Measurements from ENCODE around the gene OVCA2. TPM values are rescaled to one million over a fixed set of nuclear protein-coding genes. Genes with fewer than 3 reads are reported as not detected.

OVCA2 gene
- total RNA-seq, 1 experiment from 2014 or later: 42.5 TPM

DNA sequence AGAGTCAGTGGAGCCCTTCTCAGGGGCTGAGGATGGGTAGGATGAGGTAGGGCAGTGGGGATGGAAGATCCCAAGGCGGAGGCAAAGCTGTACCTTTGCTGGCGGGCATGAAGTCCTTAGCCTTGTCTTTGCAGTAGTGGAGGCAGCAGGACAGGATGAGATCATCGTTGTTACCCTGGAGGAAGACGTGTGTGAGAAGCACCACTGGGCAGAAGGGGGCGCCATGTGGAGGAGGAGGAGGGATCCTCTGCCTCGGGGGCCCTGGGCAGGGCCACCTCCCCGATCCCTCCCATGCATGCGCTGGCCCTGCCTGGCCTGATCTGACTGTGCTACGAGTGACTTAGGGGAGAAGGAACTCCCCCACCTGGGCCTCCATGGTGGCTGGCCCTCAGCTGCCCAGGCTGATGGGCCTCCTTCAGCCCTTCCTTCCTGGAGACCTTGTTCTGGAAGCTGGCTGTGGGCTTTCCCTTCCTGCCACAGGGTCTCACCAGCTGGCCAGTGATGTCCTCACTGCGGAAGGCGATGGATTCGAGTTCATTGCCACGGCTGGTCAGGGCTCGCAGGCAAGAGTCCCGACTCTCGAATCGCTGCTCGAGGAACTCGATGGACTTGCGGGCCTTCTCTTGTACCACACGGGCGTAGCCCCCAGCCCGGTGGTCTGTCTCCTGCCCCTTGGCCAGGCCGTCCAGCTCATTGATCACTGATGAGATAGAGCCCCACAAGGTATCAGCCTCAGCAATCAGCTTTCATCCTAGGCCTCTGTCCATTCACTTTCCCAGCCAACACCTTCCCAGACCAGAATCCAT is 23.4 kb downstream of the OVCA2 start:
- Histone ChIP-seq H3K36me3 (ENCODE audit: control insufficient read depth, insufficient read depth, low read length) (no peaks in the 10 kb centered on the region), H3K4me3 (ENCODE audit: low read depth in 2 of 2, low read length in 2 of 2) (no peak overlapping the region), H3K4me1 (ENCODE audit: control insufficient read depth, insufficient read depth, low read length) (no peaks in the 10 kb centered on the region), H3K9me3 (ENCODE audit: control insufficient read depth, insufficient read depth, low read depth, low read length) (no peaks in the 10 kb centered on the region), H3K27ac (ENCODE audit: low read length) (no peak overlapping the region), H3K27me3 (ENCODE audit: control insufficient read depth, insufficient read depth, low read length) (no peaks in the 10 kb centered on the region)
- POLR2A ChIA-PET: no interaction called here
- intact Hi-C loops (cut with micrococcal nuclease; ENCODE audit: unreplicated experiment) (no loop called here), in situ Hi-C loops (cut with HindIII; ENCODE audit: low pct_unique_long_range_greater_than_20kb, low sequenced_read_pairs) (no loop called here)
- ATAC-seq (peak; percentile 43; the same call in 1 of the 2 replicates), DNase-seq (ENCODE audit: low read depth, low spot score) (no peak)
- CTCF ChIA-PET: no interaction called here
- TF ChIP-seq POLR2AphosphoS5 (IDR thresholded peaks at IDR 0.05; ENCODE audit: low read depth, low read length) (no peak), TCF7L2 (IDR thresholded peaks at IDR 0.05; ENCODE audit: low read depth, low read length) (no peak), SIN3A (IDR thresholded peaks at IDR 0.05; ENCODE audit: borderline replicate concordance, insufficient read depth, low read depth, low read length) (no peak)
- TF ChIP-seq, protein P1, sequence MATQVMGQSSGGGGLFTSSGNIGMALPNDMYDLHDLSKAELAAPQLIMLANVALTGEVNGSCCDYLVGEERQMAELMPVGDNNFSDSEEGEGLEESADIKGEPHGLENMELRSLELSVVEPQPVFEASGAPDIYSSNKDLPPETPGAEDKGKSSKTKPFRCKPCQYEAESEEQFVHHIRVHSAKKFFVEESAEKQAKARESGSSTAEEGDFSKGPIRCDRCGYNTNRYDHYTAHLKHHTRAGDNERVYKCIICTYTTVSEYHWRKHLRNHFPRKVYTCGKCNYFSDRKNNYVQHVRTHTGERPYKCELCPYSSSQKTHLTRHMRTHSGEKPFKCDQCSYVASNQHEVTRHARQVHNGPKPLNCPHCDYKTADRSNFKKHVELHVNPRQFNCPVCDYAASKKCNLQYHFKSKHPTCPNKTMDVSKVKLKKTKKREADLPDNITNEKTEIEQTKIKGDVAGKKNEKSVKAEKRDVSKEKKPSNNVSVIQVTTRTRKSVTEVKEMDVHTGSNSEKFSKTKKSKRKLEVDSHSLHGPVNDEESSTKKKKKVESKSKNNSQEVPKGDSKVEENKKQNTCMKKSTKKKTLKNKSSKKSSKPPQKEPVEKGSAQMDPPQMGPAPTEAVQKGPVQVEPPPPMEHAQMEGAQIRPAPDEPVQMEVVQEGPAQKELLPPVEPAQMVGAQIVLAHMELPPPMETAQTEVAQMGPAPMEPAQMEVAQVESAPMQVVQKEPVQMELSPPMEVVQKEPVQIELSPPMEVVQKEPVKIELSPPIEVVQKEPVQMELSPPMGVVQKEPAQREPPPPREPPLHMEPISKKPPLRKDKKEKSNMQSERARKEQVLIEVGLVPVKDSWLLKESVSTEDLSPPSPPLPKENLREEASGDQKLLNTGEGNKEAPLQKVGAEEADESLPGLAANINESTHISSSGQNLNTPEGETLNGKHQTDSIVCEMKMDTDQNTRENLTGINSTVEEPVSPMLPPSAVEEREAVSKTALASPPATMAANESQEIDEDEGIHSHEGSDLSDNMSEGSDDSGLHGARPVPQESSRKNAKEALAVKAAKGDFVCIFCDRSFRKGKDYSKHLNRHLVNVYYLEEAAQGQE (IDR thresholded peaks at IDR 0.05; ENCODE audit: insufficient read depth in 1 of 2, low read depth in 2 of 2, low read length in 1 of 2): no peak
- TF ChIP-seq, protein P2, sequence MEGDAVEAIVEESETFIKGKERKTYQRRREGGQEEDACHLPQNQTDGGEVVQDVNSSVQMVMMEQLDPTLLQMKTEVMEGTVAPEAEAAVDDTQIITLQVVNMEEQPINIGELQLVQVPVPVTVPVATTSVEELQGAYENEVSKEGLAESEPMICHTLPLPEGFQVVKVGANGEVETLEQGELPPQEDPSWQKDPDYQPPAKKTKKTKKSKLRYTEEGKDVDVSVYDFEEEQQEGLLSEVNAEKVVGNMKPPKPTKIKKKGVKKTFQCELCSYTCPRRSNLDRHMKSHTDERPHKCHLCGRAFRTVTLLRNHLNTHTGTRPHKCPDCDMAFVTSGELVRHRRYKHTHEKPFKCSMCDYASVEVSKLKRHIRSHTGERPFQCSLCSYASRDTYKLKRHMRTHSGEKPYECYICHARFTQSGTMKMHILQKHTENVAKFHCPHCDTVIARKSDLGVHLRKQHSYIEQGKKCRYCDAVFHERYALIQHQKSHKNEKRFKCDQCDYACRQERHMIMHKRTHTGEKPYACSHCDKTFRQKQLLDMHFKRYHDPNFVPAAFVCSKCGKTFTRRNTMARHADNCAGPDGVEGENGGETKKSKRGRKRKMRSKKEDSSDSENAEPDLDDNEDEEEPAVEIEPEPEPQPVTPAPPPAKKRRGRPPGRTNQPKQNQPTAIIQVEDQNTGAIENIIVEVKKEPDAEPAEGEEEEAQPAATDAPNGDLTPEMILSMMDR (IDR thresholded peaks at IDR 0.05): no peak; the same call in 1 of the 2 replicates
- BruUV-seq (replicated peaks): no TSS peak

- in situ Hi-C loops (cut with HindIII; ENCODE audit: low pct_unique_long_range_greater_than_20kb, low sequenced_read_pairs): no loop called here
- BruUV-seq (replicated peaks): no TSS peak
- ChIA-PET CTCF (no interaction called here), POLR2A (no interaction called here)
- intact Hi-C loops (cut with micrococcal nuclease; ENCODE audit: unreplicated experiment): no loop called here
- no peaks in the 10 kb centered on the region for H3K4me1 ChIP-seq (ENCODE audit: control insufficient read depth, insufficient read depth, low read length)
- H3K27ac ChIP-seq (ENCODE audit: low read length): no peak overlapping the region
- no peaks in the 10 kb centered on the region for H3K27me3 ChIP-seq (ENCODE audit: control insufficient read depth, insufficient read depth, low read length)
- no peak overlapping the region for H3K4me3 ChIP-seq (ENCODE audit: low read depth in 2 of 2, low read length in 2 of 2)
- no peak for ATAC-seq
- DNase-seq (ENCODE audit: low read depth, low spot score): no peak
- TF ChIP-seq SIN3A (IDR thresholded peaks at IDR 0.05; ENCODE audit: borderline replicate concordance, insufficient read depth, low read depth, low read length) (no peak), POLR2AphosphoS5 (IDR thresholded peaks at IDR 0.05; ENCODE audit: low read depth, low read length) (no peak), TCF7L2 (IDR thresholded peaks at IDR 0.05; ENCODE audit: low read depth, low read length) (no peak)
- TF ChIP-seq, protein P2 (IDR thresholded peaks at IDR 0.05): no peak
- TF ChIP-seq, protein P1 (IDR thresholded peaks at IDR 0.05; ENCODE audit: insufficient read depth in 1 of 2, low read depth in 2 of 2, low read length in 1 of 2): no peak
- H3K36me3 ChIP-seq (ENCODE audit: control insufficient read depth, insufficient read depth, low read length): no peaks in the 10 kb centered on the region; the same call in 1 of the 2 replicates
- H3K9me3 ChIP-seq (ENCODE audit: control insufficient read depth, insufficient read depth, low read depth, low read length): no peaks in the 10 kb centered on the region
Measured at GRCh38 chr17:2065949-2066400, 24.2 kb downstream of the OVCA2 start.
